Measurements from ENCODE around the gene SIRPA.

GRCh38 chr20:1885254-1885653, 10.0 kb upstream of the SIRPA start:
- no peak for TF ChIP-seq ZNF274 (IDR thresholded peaks at IDR 0.05; ENCODE audit: low read depth, low read length)
- no peak for TF ChIP-seq SUZ12 (IDR thresholded peaks at IDR 0.05; ENCODE audit: extremely low read depth, insufficient read depth, insufficient read length)

All from NT2/D1 (cell line).